Fibroblast of villous mesenchyme (primary cell): ENCODE results near the gene DDX31. TPM values are rescaled to one million over a fixed set of nuclear protein-coding genes. Genes with fewer than 3 reads are reported as not detected.

Source experiments
- DNase-seq: peaks from one replicate; pipeline ENCODE4 v3.0.0-alpha.2; 2010; ENCODE audit warnings: low read depth
- H3K4me3 ChIP-seq: 2 replicates; pipeline ENCODE4 v1.5.1; 2011; ENCODE audit warnings: low read depth, mild to moderate bottlenecking, low read length
- CTCF ChIP-seq: IDR thresholded peaks from 2 replicates; pipeline ENCODE4 v1.5.1; 2012; ENCODE audit warnings: low read depth, mild to moderate bottlenecking, low read length; ENCODE audit not compliant: insufficient read depth
- total RNA-seq: library from RNA; depleted of rRNA; stranded (reverse); fragments of >200 nt; gene quantifications from 2 replicates; pipeline ENCODE4 v1.2.3, GENCODE V29; 2012

The DDX31 gene
- total RNA-seq, 1 donor, result 19.4 TPM

GRCh38 chr9:132589148-132590036 is 80.4 kb downstream of the DDX31 start:
- TF ChIP-seq CTCF, result no peak
- H3K4me3 ChIP-seq, result no peak overlapping the region
- DNase-seq, result no peak

- no peak for TF ChIP-seq CTCF
- no peak for DNase-seq
- no peak overlapping the region for H3K4me3 ChIP-seq
These were observed 81.2 kb downstream of the DDX31 start for GRCh38 chr9:132588501-132589147.

GRCh38 chr9:132588098-132588497 is 81.7 kb downstream of the DDX31 start:
- TF ChIP-seq CTCF, result no peak
- no peak for DNase-seq
- no peak overlapping the region for H3K4me3 ChIP-seq

GRCh38 chr9:132587592-132587955 is 82.2 kb downstream of the DDX31 start:
- no peak overlapping the region for H3K4me3 ChIP-seq
- TF ChIP-seq CTCF, result no peak
- no peak for DNase-seq

GRCh38 chr9:132586830-132587591 is 82.8 kb downstream of the DDX31 start:
- no peak for DNase-seq
- no peak overlapping the region for H3K4me3 ChIP-seq
- no peak for TF ChIP-seq CTCF

- no peak for TF ChIP-seq CTCF
- no peak for DNase-seq
- no peak overlapping the region for H3K4me3 ChIP-seq
These were observed 83.6 kb downstream of the DDX31 start for GRCh38 chr9:132585954-132586829.
